Naive thymus-derived CD4-positive, alpha-beta T cell (primary cell): Measurements from ENCODE around the gene ARRDC4. TPM values are rescaled to one million over a fixed set of nuclear protein-coding genes. Genes with fewer than 3 reads are reported as not detected.

ENCODE experiments used
- ATAC-seq: fragments of 150-1000 bp; cut with Tn5 transposase; 2 replicates; pipeline ENCODE4 v1.10.0; 2021; ENCODE audit warnings: mild to moderate bottlenecking, moderate library complexity
- CTCF ChIA-PET: fragments of 350-600 bp; sonication (Branson Sonifier 250); formaldehyde crosslinking; loops from one replicate; lab custom pipeline; 2021; ENCODE audit warnings: antibody characterized with exemption; lab: Charles Lee
- POLR2A ChIA-PET: fragments of 350-600 bp; sonication (Branson Sonifier 250); formaldehyde crosslinking; loops from one replicate; lab custom pipeline; 2021; ENCODE audit warnings: antibody characterized with exemption, inconsistent platforms; lab: Charles Lee
- DNase-seq, 9 donors: peaks; one replicate each; pipeline versions ENCODE4 v3.0.0 to v3.0.0-alpha.2; 2020 to 2022; ENCODE audit warnings: mixed read lengths in 1 of 9
- H3K27ac ChIP-seq: one replicate; pipeline ENCODE4 v1.7.0; 2013; ENCODE audit warnings: mild to moderate bottlenecking, low read depth, low read length, moderate library complexity
- H3K27me3 ChIP-seq, 2 donors: one replicate each; pipeline ENCODE4 v1.7.0; 2013; ENCODE audit warnings: low read length in 2 of 2, mild to moderate bottlenecking in 2 of 2, moderate library complexity in 2 of 2; ENCODE audit not compliant: control insufficient read depth in 2 of 2, insufficient read depth in 2 of 2
- H3K36me3 ChIP-seq, 3 experiments: 1 replicate in 2 of 3; 2 replicates in 1 of 3; pipeline ENCODE4 v1.7.0; 2013; ENCODE audit warnings: low read length in 3 of 3, mild to moderate bottlenecking in 3 of 3, moderate library complexity in 1 of 3; ENCODE audit not compliant: insufficient read depth in 3 of 3, control insufficient read depth in 2 of 3
- H3K4me1 ChIP-seq, 2 donors: one replicate each; pipeline ENCODE4 v1.7.0; 2013; ENCODE audit warnings: low read length in 2 of 2, mild to moderate bottlenecking in 2 of 2, moderate library complexity in 1 of 2; ENCODE audit not compliant: control insufficient read depth in 2 of 2, insufficient read depth in 2 of 2
- H3K4me3 ChIP-seq: 2 replicates; pipeline ENCODE4 v1.7.0; 2013; ENCODE audit warnings: mild to moderate bottlenecking, low read length
- H3K9me3 ChIP-seq, 3 experiments: 1 replicate in 2 of 3; 2 replicates in 1 of 3; pipeline ENCODE4 v1.7.0; 2013; ENCODE audit warnings: low read length in 3 of 3; ENCODE audit not compliant: control insufficient read depth in 2 of 3
- H3K27ac Mint-ChIP-seq, 9 donors: one replicate each; pipeline ENCODE4 v1.8.0; 2020 to 2022; ENCODE audit warnings: mixed read lengths in 9 of 9, mild to moderate bottlenecking in 8 of 9, moderate library complexity in 5 of 9, inconsistent platforms in 2 of 9
- H3K27me3 Mint-ChIP-seq, 5 donors: one replicate each; pipeline ENCODE4 v1.8.0; 2021 to 2022; ENCODE audit warnings: mixed read lengths in 5 of 5, mild to moderate bottlenecking in 1 of 5
- H3K36me3 Mint-ChIP-seq, 5 donors: one replicate each; pipeline ENCODE4 v1.8.0; 2020 to 2022; ENCODE audit warnings: mixed read lengths in 5 of 5, mild to moderate bottlenecking in 3 of 5, inconsistent platforms in 1 of 5
- H3K4me1 Mint-ChIP-seq, 7 donors: one replicate each; pipeline ENCODE4 v1.8.0; 2020 to 2022; ENCODE audit warnings: mixed read lengths in 7 of 7, mild to moderate bottlenecking in 3 of 7, inconsistent platforms in 1 of 7
- H3K4me3 Mint-ChIP-seq, 10 donors: one replicate each; pipeline ENCODE4 v1.8.0; 2020 to 2022; ENCODE audit warnings: mild to moderate bottlenecking in 10 of 10, mixed read lengths in 10 of 10, moderate library complexity in 6 of 10, inconsistent platforms in 2 of 10
- H3K9me3 Mint-ChIP-seq, 11 donors: one replicate each; pipeline ENCODE4 v1.8.0; 2020 to 2022; ENCODE audit warnings: mixed read lengths in 11 of 11, mild to moderate bottlenecking in 4 of 11, inconsistent platforms in 1 of 11, moderate library complexity in 1 of 11
- intact Hi-C, 2 donors: fragments of 100-400 bp; cut with micrococcal nuclease; formaldehyde crosslinking; loops; one replicate each; pipeline ENCODE4 v1.15.1; 2023
- polyA plus RNA-seq, 2 donors: library from polyadenylated mRNA; unstranded; fragments of 300-500 nt; fragmentation: Illumina TruSeq; gene quantifications; one replicate each; pipeline ENCODE4 v1.2.3, GENCODE V29; 2021
- total RNA-seq, 6 experiments: library from RNA in 5 of 6; stranded (reverse) in 5 of 6; gene quantifications; 1 replicate in 5 of 6; 2 replicates in 1 of 6; pipeline ENCODE4 v1.2.3 and lab custom pipeline; 2021 to 2026

Gene ARRDC4
- total and polyA plus RNA-seq, 7 experiments from 2014 or later, result 0.59 to 6.8 (median 0.90) TPM

GRCh38 chr15:97992823-97993222, 32.3 kb downstream of the ARRDC4 start:
- intact Hi-C loops, result no loop called here
- Mint-ChIP-seq H3K36me3 (peaks cover 0 to 4% (median 0%) of the 10 kb centered on the region in 5 donors), H3K27ac (no peak overlapping the region), H3K4me1 (peaks cover 11 to 23% (median 15%) of the 10 kb centered on the region in 7 donors), H3K4me3 (no peak overlapping the region), H3K27me3 (peaks cover 0 to 7% (median 0%) of the 10 kb centered on the region in 5 donors), H3K9me3 (peaks cover 0 to 8% (median 4%) of the 10 kb centered on the region in 11 donors)
- DNase-seq (no peak), ATAC-seq (no peak)
- H3K4me3 ChIP-seq, result no peak overlapping the region
- ChIA-PET POLR2A (no interaction called here), CTCF (no interaction called here)
- H3K4me1 ChIP-seq, result peaks cover 0 to 5% of the 10 kb centered on the region in 2 donors
- H3K27ac ChIP-seq, result no peak overlapping the region
- H3K27me3 ChIP-seq, result no peaks in the 10 kb centered on the region
- H3K36me3 ChIP-seq, result no peaks in the 10 kb centered on the region
- H3K9me3 ChIP-seq, result no peaks in the 10 kb centered on the region

GRCh38 chr15:97993310-97993738, 32.8 kb downstream of the ARRDC4 start:
- Mint-ChIP-seq H3K4me1 (peaks cover 11 to 23% (median 15%) of the 10 kb centered on the region in 7 donors), H3K27me3 (peaks cover 0 to 7% (median 0%) of the 10 kb centered on the region in 5 donors), H3K9me3 (peaks cover 0 to 4% (median 0%) of the 10 kb centered on the region in 11 donors), H3K36me3 (no peaks in the 10 kb centered on the region), H3K4me3 (no peak overlapping the region), H3K27ac (no peak overlapping the region)
- ATAC-seq (no peak), DNase-seq (no peak)
- ChIA-PET POLR2A (no interaction called here), CTCF (no interaction called here)
- Histone ChIP-seq H3K36me3 (no peaks in the 10 kb centered on the region), H3K9me3 (no peaks in the 10 kb centered on the region), H3K27me3 (no peaks in the 10 kb centered on the region), H3K27ac (no peak overlapping the region), H3K4me3 (no peak overlapping the region), H3K4me1 (peaks cover 0 to 5% of the 10 kb centered on the region in 2 donors)
- intact Hi-C loops, result no loop called here

DNA sequence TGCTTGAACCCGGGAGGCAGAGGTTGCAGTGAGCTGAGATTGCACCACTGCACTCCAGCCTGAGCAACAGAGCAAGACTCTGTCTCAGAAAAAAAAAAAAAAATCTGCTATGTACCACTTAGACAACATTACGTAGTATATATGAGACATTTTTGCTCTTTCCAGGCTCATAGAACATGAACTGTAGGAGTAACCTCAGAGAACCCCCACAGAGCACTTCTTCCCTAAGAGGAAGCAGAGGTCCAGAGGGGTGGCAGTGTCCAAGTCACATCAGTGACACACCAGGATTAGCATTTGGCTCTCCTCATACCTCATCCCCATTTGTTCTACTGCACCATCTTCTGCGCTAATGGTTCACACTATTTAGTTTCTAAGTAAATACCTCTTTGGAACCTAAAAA, 33.7 kb downstream of the ARRDC4 start:
- Histone ChIP-seq H3K4me3 (no peak overlapping the region), H3K9me3 (no peaks in the 10 kb centered on the region), H3K4me1 (peaks cover 0 to 5% of the 10 kb centered on the region in 2 donors), H3K36me3 (no peaks in the 10 kb centered on the region), H3K27ac (no peak overlapping the region), H3K27me3 (no peaks in the 10 kb centered on the region)
- ATAC-seq, result no peak
- Mint-ChIP-seq H3K9me3 (peaks cover 0 to under 1% (median 0%) of the 10 kb centered on the region in 11 donors), H3K4me3 (no peak overlapping the region), H3K36me3 (no peaks in the 10 kb centered on the region), H3K27ac (peak overlapping the region in 1 of 9 donors; percentile 38), H3K4me1 (peaks cover 11 to 23% (median 15%) of the 10 kb centered on the region in 7 donors), H3K27me3 (peaks cover 0 to 4% (median 0%) of the 10 kb centered on the region in 5 donors)
- CTCF ChIA-PET, result no interaction called here
- intact Hi-C loops, result no loop called here
- POLR2A ChIA-PET, result no interaction called here
- no peak for DNase-seq

DNA sequence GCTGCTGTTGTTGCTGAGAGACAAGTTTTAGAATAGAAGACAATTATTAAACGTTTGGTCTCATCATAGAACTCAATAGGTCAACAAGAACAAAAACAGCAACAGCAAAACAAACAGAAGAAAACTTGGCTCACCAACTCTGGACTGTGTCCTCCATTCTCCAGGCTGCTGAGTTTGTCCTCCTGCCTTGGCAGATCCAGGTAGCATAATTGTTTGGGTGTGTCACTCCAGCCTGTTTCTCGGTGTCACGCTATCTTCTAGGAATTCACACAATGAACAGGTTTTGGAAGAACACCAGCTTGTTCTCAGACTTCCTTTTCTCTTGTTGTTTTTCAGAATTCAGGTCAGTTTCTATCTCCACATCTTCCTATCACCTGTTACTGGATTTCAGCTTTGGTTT, 34.7 kb downstream of the ARRDC4 start:
- no peaks in the 10 kb centered on the region for H3K27me3 ChIP-seq
- no peaks in the 10 kb centered on the region for H3K9me3 ChIP-seq
- no peaks in the 10 kb centered on the region for H3K9me3 Mint-ChIP-seq
- H3K4me3 ChIP-seq, result no peak overlapping the region
- intact Hi-C loops, result no loop called here
- ChIA-PET POLR2A (no interaction called here), CTCF (interaction anchor here (1.2 kb wide), 1 partner anchor 12 kb away, joined by 3 read pairs; no protein-coding TSS in a partner anchor)
- H3K4me1 ChIP-seq, result peaks cover 0 to 5% of the 10 kb centered on the region in 2 donors
- ATAC-seq (no peak), DNase-seq (no peak)
- no peaks in the 10 kb centered on the region for H3K36me3 ChIP-seq
- peak overlapping the region in 4 of 10 donors; percentile 51 to 64 (median 57) for H3K4me3 Mint-ChIP-seq
- no peaks in the 10 kb centered on the region for H3K36me3 Mint-ChIP-seq
- no peak overlapping the region for H3K27ac ChIP-seq
- H3K4me1 Mint-ChIP-seq, result peaks cover 11 to 23% (median 15%) of the 10 kb centered on the region in 7 donors
- peak overlapping the region in 1 of 9 donors; percentile 3 for H3K27ac Mint-ChIP-seq
- peaks cover 0 to 2% (median 0%) of the 10 kb centered on the region in 5 donors for H3K27me3 Mint-ChIP-seq

- ATAC-seq (no peak), DNase-seq (no peak)
- Histone ChIP-seq H3K4me1 (peaks cover 0 to 5% of the 10 kb centered on the region in 2 donors), H3K36me3 (no peaks in the 10 kb centered on the region), H3K27me3 (no peaks in the 10 kb centered on the region), H3K4me3 (peak overlapping the region; percentile 2), H3K9me3 (no peaks in the 10 kb centered on the region), H3K27ac (no peak overlapping the region)
- Mint-ChIP-seq H3K36me3 (no peaks in the 10 kb centered on the region), H3K27ac (peak overlapping the region in 3 of 9 donors; percentile 3 to 4 (median 3)), H3K4me3 (peak overlapping the region in 9 of 10 donors; percentile 0 to 64 (median 52)), H3K4me1 (peaks cover 11 to 23% (median 15%) of the 10 kb centered on the region in 7 donors), H3K27me3 (peaks cover 0 to 2% (median 0%) of the 10 kb centered on the region in 5 donors), H3K9me3 (no peaks in the 10 kb centered on the region)
- ChIA-PET CTCF (interaction anchor here (0.6 to 1.2 kb wide), 3 partner anchors 13 to 182 kb away, joined by 3 read pairs; no protein-coding TSS in a partner anchor), POLR2A (no interaction called here)
- intact Hi-C loops, result no loop called here
Measured at GRCh38 chr15:97995881-97996603, 35.5 kb downstream of the ARRDC4 start.

DNA sequence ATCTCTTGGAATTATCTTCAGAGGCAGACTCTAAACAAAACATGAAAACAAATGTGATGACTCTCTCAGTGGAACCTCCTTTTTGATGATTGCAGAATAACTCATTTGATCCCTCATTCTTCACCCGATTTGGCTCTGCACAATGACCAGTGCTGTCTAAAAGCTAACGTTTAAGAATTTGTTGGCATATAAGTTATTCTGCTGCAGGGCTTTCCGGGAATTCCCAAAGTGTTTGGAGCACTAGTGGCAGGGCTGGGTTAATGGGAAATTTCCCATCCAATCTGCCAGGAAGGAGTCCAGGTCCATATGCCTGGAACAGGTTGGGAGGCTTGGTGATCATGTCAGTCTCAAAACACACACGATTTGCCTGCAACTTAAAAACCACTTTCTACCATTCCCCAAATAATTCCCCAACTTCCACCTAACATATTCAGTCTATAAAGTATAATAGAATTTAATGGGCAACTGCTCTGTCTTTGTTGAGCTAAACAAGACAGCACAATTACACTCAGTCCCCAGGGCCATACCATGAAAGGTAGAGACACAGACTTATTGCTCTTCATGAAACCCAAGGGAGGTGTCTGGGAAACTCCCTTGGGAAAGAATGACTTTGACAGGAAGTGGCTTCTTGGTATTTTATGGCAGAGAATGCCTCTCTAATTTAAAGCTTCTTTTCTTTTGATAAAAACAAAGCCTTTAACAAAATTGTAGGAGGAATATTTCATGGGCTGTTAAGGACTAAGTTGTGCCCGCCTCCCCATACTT, 38.0 kb downstream of the ARRDC4 start:
- H3K4me1 Mint-ChIP-seq, result peaks cover 11 to 17% (median 15%) of the 10 kb centered on the region in 7 donors
- Histone ChIP-seq H3K27ac (no peak overlapping the region), H3K27me3 (no peaks in the 10 kb centered on the region), H3K4me3 (no peak overlapping the region), H3K36me3 (no peaks in the 10 kb centered on the region), H3K4me1 (peaks cover 0 to 5% of the 10 kb centered on the region in 2 donors), H3K9me3 (no peaks in the 10 kb centered on the region)
- ChIA-PET POLR2A (no interaction called here), CTCF (no interaction called here)
- intact Hi-C loops, result no loop called here
- DNase-seq (no peak), ATAC-seq (no peak)
- no peaks in the 10 kb centered on the region for H3K36me3 Mint-ChIP-seq
- H3K4me3 Mint-ChIP-seq, result no peak overlapping the region
- no peaks in the 10 kb centered on the region for H3K27me3 Mint-ChIP-seq
- H3K9me3 Mint-ChIP-seq, result no peaks in the 10 kb centered on the region
- H3K27ac Mint-ChIP-seq, result no peak overlapping the region
